Keratinocyte (primary cell): Measurements from ENCODE around the gene RYR2.

ENCODE experiments used
- EZH2 ChIP-seq: IDR thresholded peaks from one replicate; pipeline ENCODE4 v1.6.1; 2012; ENCODE audit warnings: inconsistent platforms, mild to moderate bottlenecking, low read length, moderate library complexity
- TF ChIP-seq, protein P1 (sequence below), 3 experiments: IDR thresholded peaks in 1 of 3; conservative IDR thresholded peaks in 1 of 3; optimal IDR thresholded peaks in 1 of 3; 2 replicates in 2 of 3; 3 replicates in 1 of 3; pipeline versions ENCODE3 to v1.5.1; 2011; ENCODE audit warnings: low read length in 3 of 3, mild to moderate bottlenecking in 3 of 3, moderate library complexity in 2 of 3, control low read depth in 1 of 3, inconsistent platforms in 1 of 3; ENCODE audit not compliant: insufficient read depth in 2 of 3; ENCODE audit errors: extremely low read depth in 1 of 3

DNA sequence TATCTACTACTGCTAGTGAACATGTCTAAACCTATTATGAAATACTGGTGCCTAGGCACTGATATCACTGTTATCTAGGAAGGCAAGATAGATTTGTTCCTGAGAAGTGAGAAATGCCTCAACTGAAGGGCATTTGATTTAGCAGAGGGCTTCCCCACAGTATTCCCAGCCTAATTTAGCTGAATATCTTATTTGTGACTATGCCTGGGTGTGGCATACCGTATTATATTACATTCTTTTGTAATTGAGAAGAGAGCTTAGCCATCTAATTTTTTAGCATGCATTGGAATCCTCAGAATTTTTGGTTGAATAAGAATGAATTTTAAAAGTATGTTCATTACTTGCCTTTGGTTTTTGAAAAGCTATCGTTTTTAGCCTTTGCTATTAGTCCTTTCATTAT lies 749.6 kb downstream of the RYR2 start:
- TF ChIP-seq EZH2, result no peak
- TF ChIP-seq, protein P1, sequence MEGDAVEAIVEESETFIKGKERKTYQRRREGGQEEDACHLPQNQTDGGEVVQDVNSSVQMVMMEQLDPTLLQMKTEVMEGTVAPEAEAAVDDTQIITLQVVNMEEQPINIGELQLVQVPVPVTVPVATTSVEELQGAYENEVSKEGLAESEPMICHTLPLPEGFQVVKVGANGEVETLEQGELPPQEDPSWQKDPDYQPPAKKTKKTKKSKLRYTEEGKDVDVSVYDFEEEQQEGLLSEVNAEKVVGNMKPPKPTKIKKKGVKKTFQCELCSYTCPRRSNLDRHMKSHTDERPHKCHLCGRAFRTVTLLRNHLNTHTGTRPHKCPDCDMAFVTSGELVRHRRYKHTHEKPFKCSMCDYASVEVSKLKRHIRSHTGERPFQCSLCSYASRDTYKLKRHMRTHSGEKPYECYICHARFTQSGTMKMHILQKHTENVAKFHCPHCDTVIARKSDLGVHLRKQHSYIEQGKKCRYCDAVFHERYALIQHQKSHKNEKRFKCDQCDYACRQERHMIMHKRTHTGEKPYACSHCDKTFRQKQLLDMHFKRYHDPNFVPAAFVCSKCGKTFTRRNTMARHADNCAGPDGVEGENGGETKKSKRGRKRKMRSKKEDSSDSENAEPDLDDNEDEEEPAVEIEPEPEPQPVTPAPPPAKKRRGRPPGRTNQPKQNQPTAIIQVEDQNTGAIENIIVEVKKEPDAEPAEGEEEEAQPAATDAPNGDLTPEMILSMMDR (optimal IDR thresholded peaks at IDR 0.05 in 1 of 3, IDR thresholded peaks at IDR 0.05 in 1 of 3, conservative IDR thresholded peaks at IDR 0.05 in 1 of 3; ENCODE audit: extremely low read depth in 1 of 3, insufficient read depth in 2 of 3, low read length in 3 of 3), result no peak
